Measurements from ENCODE around the gene MED12L.

Gene MED12L

DNA sequence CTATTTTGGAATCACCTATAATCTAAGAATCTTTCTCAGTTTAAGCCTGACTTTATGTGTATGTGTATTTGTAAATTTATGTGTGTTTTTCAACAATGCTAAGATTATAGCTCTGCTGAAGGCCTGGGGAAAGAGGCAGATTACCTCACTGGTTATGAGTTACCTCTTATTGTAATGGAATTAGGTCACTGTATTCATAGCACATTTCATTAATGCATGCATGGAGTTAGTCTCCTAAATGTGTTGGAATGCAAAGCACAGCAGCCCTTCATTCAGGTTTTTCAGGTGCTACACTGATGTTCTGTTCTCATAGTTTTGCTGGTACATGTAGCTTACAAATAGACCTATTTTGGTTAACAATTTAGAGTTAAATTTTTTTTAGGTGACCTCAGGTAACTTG, 221.7 kb downstream of the MED12L start (continued):
- TF ChIP-seq ZNF8 (CRISPR knock-in tag; IDR thresholded peaks at IDR 0.05) (no peak), ZFP30 (CRISPR knock-in tag; IDR thresholded peaks at IDR 0.05) (no peak)

- TF ChIP-seq TOX (CRISPR knock-in tag; IDR thresholded peaks at IDR 0.05; ENCODE audit: borderline replicate concordance) (no peak), ARNTL (CRISPR knock-in tag; IDR thresholded peaks at IDR 0.05; ENCODE audit: borderline replicate concordance, low read depth) (no peak), POU6F1 (CRISPR knock-in tag; IDR thresholded peaks at IDR 0.05; ENCODE audit: borderline replicate concordance, low read depth) (no peak), PATZ1 (CRISPR knock-in tag; IDR thresholded peaks at IDR 0.05; ENCODE audit: borderline replicate concordance) (no peak), ZNF8 (CRISPR knock-in tag; IDR thresholded peaks at IDR 0.05) (no peak), PPARA (CRISPR knock-in tag; IDR thresholded peaks at IDR 0.05; ENCODE audit: borderline replicate concordance) (no peak), ZFP30 (CRISPR knock-in tag; IDR thresholded peaks at IDR 0.05) (no peak), GLIS3 (CRISPR knock-in tag; IDR thresholded peaks at IDR 0.05) (no peak), ZNF565 (CRISPR knock-in tag; conservative IDR thresholded peaks at IDR 0.05; ENCODE audit: low read depth) (no peak), ISL1 (CRISPR knock-in tag; IDR thresholded peaks at IDR 0.05) (no peak), TSHZ2 (CRISPR knock-in tag; IDR thresholded peaks at IDR 0.05) (no peak), ZFP3 (CRISPR knock-in tag; IDR thresholded peaks at IDR 0.05) (no peak), SNAI2 (CRISPR knock-in tag; IDR thresholded peaks at IDR 0.05) (no peak), BACH2 (CRISPR knock-in tag; IDR thresholded peaks at IDR 0.05; ENCODE audit: borderline replicate concordance) (no peak), ZC3H10 (CRISPR knock-in tag; IDR thresholded peaks at IDR 0.05) (no peak), ESRRG (CRISPR knock-in tag; IDR thresholded peaks at IDR 0.05) (no peak), OSR1 (CRISPR knock-in tag; IDR thresholded peaks at IDR 0.05) (no peak), TCF4 (CRISPR knock-in tag; IDR thresholded peaks at IDR 0.05; ENCODE audit: borderline replicate concordance) (no peak)
- TF ChIP-seq, protein P1, sequence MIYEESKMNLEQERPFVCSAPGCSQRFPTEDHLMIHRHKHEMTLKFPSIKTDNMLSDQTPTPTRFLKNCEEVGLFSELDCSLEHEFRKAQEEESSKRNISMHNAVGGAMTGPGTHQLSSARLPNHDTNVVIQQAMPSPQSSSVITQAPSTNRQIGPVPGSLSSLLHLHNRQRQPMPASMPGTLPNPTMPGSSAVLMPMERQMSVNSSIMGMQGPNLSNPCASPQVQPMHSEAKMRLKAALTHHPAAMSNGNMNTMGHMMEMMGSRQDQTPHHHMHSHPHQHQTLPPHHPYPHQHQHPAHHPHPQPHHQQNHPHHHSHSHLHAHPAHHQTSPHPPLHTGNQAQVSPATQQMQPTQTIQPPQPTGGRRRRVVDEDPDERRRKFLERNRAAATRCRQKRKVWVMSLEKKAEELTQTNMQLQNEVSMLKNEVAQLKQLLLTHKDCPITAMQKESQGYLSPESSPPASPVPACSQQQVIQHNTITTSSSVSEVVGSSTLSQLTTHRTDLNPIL (CRISPR knock-in tag; IDR thresholded peaks at IDR 0.05; ENCODE audit: low read depth) = no peak
- ATAC-seq = no peak
These were observed 222.4 kb downstream of the MED12L start for GRCh38 chr3:151307583-151308488.

DNA sequence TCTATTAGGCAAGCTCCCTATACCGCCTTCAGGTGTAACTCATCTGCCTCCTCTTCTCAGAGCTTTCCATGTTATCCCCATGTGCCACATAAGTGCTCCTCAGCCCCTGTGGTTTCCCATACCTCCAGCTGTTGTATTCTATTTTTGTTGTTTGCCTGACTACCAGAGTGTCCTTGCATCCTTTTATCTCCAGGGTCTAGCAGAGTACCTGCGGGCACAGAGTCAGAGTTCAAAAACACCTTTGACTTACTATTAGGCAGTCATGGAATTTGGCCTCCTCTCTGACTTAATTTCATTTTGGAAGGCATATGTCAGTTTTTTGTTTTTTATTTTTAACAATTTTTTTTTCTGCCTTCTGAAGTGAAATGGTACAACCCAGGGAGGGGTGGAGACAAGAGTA, 224.1 kb downstream of the MED12L start:
- TF ChIP-seq PPARA (CRISPR knock-in tag; IDR thresholded peaks at IDR 0.05; ENCODE audit: borderline replicate concordance) (no peak), ZNF8 (CRISPR knock-in tag; IDR thresholded peaks at IDR 0.05) (no peak), TOX (CRISPR knock-in tag; IDR thresholded peaks at IDR 0.05; ENCODE audit: borderline replicate concordance) (no peak)
- no peak for ATAC-seq

DNA sequence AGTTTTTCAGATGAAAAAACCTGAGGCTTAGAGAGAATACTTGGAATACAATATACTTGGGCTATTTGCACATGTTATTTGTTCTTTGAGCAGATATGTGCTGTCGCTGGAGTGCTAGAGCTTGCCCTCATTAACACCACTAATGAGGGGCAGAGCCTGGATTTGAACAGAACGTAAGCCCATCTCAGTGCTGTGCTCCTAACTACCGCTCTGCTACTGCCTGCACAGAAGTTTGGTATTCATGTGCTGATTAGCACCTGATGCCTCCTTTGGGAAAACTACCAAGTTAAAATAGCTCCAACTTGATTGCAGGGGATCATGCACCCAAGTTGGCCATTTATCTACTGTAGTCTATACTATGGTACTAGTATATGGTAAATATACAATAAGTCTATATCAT, 227.5 kb downstream of the MED12L start:
- no peak for ATAC-seq
- TF ChIP-seq SNAI2 (CRISPR knock-in tag; IDR thresholded peaks at IDR 0.05) = no peak
- TF ChIP-seq POU6F1 (CRISPR knock-in tag; IDR thresholded peaks at IDR 0.05; ENCODE audit: borderline replicate concordance, low read depth) = no peak
- no peak for TF ChIP-seq TSHZ2 (CRISPR knock-in tag; IDR thresholded peaks at IDR 0.05)
- TF ChIP-seq RARB (CRISPR knock-in tag; IDR thresholded peaks at IDR 0.05) = no peak
- no peak for TF ChIP-seq ZNF70 (CRISPR knock-in tag; IDR thresholded peaks at IDR 0.05)
- TF ChIP-seq ZFP30 (CRISPR knock-in tag; IDR thresholded peaks at IDR 0.05) = no peak
- TF ChIP-seq ZNF565 (CRISPR knock-in tag; conservative IDR thresholded peaks at IDR 0.05; ENCODE audit: low read depth) = no peak
- no peak for TF ChIP-seq ESRRG (CRISPR knock-in tag; IDR thresholded peaks at IDR 0.05)
- TF ChIP-seq BACH2 (CRISPR knock-in tag; IDR thresholded peaks at IDR 0.05; ENCODE audit: borderline replicate concordance) = no peak
